ENCODE data around the gene GGTLC1. TPM values are rescaled to one million over a fixed set of nuclear protein-coding genes. Genes with fewer than 3 reads are reported as not detected.

The GGTLC1 gene
- not detected in 2 replicates for total RNA-seq

DNA sequence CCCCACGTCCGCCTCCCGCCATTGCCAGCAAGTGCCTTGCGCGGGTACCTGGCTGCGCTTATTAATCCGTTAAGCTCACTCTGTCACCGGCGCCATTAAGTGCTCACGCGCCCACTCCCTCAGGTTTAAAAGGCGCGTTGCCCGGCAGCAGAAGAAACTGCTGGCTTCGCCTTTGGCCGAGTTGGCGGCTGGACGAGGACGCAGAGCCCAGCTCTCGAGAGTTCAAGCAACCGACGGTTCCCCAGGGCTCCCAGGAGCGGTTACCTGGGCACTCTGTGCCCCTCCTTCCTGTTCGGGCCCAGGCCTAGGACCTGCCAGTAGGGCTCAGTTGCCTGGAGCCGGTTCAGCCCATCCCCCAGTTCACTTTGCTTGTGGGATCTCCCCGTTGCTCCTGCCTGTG lies at the start of gene GGTLC1:
Gene GGTLC1 (minus strand): TSS at position 219 of the 400 bp plus-strand sequence. CDS start 2,168 bp downstream, outside the sequence.
- intact Hi-C loops (cut with micrococcal nuclease): no loop called here

DNA sequence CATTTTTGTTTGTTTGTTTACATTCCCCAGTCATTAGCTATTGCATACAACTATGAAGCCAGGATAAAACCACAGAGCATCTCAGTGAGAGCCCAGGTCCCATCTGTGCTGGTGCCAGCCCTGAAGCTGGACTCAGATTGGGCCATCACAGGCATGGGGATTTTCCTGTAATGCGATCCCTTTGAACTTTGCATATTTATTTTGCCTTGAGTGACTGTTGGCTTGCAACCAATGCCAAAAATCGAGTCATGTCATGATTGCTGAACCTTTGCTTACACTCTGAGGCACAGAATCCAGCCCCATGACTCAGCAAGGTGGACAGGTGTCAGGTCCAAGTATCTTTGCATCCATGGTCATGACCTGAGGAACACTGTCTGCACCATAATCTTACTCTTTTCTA lies 46.2 kb upstream of the GGTLC1 start:
- intact Hi-C loops (cut with micrococcal nuclease): no loop called here

DNA sequence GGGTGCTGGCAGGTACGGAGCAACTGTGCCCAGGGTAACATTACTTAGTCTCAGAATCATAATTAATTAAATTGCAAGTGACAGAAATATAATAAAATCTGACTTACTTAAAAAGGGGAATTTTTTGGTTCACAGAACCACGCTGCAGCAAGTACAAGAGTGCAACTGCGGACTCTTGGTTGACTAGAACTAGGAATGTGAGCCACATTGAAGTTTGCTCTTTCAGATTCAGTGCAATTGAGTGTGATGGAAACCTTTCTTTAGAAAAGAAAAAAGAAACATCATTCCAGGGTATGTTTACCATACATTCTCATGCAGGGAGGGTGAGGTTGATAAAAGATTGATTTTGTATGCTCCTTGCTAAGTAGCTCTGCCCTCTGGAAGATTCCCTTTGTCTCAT lies 45.0 kb upstream of the GGTLC1 start:
- intact Hi-C loops (cut with micrococcal nuclease): loop anchor here (2.0 kb wide), 1 partner anchor 1023 kb away; no protein-coding TSS in a partner anchor

DNA sequence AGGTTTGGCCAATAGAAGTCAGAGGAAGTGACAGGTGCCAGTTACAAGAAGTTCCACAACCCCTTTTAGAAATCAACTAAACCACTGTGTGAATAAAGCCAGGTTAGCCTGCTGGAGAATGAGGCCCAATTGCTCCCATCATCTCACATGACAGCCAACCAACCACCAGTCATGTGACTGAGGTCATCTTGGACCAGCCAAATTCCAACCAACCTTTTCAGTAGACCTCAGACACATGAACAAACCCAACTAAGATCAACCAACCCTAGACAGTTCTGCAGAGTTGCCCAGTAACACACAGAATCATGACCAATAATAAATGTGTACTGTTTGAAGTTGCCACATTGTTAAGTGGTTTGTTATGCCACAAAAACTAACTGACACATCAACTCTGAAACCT lies 44.6 kb upstream of the GGTLC1 start:
- intact Hi-C loops (cut with micrococcal nuclease): loop anchor here (2.0 kb wide), 1 partner anchor 1024 kb away; no protein-coding TSS in a partner anchor

DNA sequence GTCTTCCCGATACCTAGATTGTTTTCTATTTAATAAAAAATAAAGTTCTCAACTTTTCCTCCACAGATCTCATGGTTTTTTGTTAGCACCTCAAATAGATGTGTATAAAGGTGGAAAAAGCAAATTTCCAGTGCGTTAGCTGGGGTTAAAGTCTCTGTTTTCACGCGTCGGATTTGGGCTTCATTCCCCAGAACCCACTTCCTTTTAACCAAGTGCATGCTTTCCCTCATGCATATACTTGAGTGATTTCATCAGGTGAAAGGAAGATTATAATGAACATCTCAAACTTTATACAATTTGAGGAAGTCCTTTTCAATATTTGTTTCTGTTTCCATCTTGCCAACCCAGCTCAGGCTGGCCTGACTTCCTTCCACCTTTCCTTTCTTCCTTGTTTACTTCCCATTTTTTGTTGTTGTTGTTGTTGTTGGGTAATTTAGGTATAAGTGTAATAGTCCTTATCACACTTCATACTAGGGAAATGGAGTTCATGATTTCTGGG lies 43.9 kb upstream of the GGTLC1 start:
- intact Hi-C loops (cut with micrococcal nuclease): loop anchor here (2.0 kb wide), 1 partner anchor 1024 kb away; no protein-coding TSS in a partner anchor

DNA sequence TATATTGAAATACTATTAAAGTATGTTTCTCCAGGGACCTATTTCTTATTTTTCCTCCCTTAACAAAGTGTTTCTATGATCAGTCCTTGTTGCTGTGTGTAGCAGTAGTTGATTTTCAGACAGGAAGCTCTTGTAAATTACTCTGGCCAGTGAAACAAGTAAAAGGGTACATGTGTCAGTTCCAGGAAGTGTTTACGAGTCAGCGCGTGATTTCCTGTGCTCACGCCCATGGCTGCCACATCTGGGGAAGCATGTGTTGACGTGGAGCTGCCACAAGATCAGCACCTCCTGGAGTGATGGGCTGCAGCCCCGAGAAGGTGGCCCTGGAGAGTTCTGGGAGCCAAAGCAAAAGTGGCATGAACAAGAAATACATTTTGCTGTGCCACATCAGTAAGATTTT lies 38.6 kb upstream of the GGTLC1 start:
- intact Hi-C loops (cut with micrococcal nuclease): loop anchor here (1.0 to 10.0 kb wide), 8 partner anchors 18 to 1168 kb away; partner anchors contain the start of genes APMAP, CST7, ENTPD6 and GZF1

DNA sequence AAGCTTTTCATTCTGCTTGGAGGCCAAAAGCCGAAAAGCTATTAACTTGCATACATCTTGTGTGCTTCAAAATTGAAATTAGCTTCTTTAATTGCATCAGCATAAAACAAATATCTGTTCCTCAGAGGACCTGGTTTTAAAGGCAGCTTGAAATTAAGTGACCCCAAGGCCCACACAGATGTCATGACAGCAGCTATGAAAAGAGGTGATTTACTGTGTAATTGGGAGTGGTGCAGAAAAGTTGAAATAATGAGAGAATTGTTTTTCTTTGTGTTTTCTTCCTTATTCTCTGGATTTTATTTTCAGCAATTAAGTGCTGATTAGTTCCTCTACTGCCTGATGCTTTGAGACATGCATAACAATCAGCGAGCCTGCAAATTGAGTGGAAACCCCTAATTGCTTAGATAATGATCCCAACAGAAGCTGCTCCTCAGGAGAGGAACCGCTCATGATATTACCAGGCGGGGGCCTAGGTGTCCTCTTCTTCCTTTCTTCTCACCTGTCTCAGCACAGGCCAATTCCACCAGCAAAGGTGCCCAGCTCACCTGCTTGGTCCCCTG lies 34.1 kb upstream of the GGTLC1 start:
- intact Hi-C loops (cut with micrococcal nuclease): loop anchor here (10.0 kb wide), 2 partner anchors 598 to 1172 kb away; partner anchors contain the start of genes ENTPD6 and NAPB

DNA sequence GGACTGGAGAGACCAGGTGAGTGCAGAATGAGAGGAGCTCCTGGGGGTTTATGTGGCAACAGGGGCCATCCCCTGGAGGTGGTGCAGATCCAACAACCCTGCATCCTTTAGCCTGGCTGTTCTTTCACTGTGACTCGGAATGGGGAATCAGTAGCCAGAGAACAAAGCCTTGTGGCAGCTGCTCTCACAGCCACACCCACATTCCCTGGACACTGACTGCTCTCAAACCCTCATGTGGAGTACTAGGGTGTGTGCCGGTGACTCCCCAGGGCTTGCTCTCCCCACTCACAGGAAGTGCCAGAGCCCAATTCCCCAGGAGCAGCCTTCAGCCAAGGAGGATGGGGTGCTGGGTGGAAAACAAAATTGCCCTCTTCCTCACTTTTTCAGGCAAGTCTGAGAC lies 30.2 kb upstream of the GGTLC1 start:
- intact Hi-C loops (cut with micrococcal nuclease): no loop called here

DNA sequence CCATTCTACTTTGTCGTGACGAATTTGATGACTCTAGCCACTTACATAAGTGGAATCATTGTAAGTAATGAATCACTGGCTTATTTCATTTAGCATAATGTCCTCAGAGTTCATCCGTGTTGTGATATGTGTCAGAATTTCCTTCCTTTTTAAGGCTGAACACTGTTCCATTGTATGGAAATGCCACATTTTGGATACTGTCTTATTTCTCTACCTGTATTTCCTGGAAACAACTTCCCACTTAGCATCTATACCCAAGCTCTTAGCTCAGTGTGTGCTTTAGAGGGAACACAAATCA lies 28.8 kb upstream of the GGTLC1 start:
- intact Hi-C loops (cut with micrococcal nuclease): no loop called here

DNA sequence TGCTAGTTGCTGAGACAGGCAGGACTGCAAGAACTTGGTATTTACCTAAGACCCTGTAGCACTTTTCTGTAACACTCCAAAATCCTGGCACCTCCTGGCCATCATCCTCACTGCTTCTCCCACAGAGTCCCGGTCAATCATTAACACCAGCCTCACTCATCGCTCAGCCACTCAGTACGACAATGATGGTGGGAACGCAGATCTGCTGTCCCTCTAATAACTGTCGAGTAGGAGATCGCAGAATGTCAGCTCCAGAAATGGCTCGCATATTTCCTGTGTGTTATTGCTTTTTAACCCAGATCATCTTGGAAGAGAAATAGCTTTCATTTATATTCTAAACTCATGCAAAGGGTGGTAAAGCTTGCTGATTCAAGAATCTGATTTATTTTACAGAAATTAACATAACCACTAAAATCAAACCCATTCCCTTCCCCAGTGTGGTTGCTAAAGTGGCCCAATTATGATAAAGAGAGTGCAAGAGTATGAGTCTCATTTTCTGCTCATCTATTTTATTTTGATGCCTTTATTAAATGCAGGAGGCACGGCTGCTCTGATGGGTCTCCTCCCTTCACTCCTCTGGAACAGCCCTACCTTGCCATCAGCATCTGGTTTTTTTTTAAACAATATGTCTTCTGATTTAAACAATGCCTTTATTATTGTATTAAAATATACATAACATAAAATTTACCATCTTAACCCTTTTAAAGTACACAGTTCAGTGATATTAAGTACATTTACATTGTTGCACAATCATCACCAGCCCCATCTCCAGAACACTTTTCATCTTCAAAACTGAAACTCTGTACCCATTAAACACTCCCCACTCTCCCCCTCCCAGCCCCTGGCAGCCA lies 28.3 kb upstream of the GGTLC1 start:
- intact Hi-C loops (cut with micrococcal nuclease): no loop called here

DNA sequence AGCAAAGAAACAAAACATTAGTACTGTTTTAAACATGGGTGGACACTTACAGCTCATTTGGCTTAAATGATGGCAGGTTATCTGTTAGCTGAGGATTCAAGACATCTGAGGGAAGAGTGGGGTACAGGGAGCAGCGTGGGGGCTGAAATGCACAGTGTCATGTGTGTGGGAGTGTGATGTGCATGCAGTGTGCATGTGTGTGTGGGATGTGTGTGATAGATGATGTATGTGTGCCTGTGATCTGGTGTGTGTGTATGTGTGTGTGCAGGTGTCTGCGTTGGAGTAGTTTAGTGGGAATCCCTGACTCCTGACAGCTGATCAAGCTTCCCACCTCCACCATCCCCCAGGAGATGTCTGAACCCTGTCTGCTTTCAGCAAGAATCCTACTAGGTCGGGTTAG lies 25.4 kb upstream of the GGTLC1 start:
- intact Hi-C loops (cut with micrococcal nuclease): no loop called here

DNA sequence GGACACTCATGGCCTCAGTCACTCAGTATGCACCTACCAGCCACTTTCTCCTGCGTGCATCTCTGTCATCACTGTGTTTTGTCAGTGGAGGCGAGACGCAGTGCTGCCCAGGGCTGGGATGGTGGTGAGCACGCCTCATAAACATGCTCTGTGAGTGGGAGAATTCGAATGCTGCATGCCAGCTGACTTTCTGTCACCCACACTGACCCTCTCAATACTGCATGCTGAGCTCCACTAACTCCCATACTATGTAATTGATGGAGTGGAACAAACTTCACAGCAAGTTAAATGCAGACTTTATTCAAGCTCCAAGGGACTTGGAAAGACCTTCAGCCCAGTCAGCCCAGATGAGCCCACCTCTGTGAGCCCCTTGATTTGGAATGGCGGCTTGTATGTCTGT lies 22.7 kb upstream of the GGTLC1 start:
- intact Hi-C loops (cut with micrococcal nuclease): no loop called here

DNA sequence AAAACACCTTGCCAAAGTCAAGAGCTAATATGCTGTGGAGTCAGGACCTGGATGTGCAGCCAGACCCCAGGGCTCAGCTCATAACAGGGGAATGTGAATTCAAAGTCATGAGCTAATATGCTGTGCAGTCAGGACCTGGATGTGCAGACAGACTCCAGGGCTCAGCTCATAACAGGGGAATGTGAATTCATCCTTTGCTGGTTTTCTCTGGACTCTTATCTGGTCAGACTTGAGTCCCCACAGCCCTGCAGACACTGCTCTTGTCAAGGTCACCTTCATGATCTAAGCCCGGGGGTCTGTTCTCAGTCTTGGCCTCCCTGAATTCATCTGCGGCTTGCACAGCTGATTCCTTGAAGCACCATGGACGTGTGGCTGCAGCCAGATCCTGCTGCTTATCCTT lies 19.2 kb upstream of the GGTLC1 start:
- intact Hi-C loops (cut with micrococcal nuclease): no loop called here

DNA sequence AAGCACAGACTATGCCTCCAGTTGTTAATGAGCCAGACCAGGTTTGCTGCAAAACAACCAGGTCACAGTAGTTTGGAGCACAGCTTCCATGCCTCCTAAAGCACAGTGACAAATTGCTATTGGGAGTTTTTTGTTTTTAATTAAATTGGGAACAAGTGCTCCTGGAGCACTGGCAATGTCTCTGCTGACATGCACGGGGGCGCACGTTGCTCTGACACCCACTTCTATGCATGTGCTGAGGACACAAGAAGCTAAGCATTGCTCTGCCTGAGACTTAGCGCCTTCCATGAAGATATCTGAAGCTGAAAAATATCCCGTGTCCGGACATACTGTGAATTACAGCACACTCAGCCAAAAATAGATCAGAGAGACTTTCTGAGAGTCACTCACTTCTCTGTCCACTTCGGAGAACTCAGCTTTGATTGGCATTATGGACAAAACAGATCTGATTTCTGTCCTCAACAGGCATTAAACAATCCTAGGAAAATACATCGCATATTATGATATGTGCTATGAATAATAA lies 18.6 kb upstream of the GGTLC1 start:
- intact Hi-C loops (cut with micrococcal nuclease): no loop called here

DNA sequence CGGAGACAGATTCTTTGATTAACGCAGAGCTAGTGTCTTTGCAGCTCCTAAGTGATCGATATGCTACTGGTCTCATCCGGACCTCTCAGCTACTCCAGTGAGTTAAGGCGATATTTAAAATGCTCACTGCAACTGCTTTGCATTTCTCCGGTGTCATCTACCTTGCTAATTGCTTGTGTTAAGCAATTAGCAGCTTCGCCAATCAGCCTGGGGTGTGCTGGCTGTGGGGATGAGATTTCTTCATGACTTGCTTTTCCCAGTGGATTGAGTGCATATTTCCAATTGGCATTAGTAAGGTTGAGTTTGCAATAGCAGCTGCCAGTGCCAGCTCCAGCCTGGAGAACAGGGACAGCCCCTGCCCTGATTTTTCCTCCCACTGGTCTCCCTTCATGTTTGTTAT lies 18.0 kb upstream of the GGTLC1 start:
- intact Hi-C loops (cut with micrococcal nuclease): no loop called here

DNA sequence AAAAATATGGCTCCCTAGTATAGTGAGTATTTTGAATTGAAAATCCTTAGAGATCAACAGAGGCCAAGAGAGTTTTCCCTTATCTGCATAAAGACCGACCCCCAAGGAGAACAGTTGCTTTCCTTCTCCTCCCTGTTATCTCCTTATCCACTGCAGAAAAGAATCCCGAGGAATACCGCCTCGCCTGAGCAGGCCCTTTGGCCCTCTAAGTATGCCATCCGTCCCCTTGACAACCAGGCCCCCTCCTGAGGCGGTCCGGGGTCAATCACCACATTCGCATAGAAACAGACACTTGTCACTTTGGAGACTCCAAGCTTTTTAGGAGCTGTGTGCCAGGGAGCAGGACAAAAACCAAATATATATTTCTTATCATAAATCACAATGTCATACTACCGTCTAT lies 15.9 kb upstream of the GGTLC1 start:
- intact Hi-C loops (cut with micrococcal nuclease): no loop called here

DNA sequence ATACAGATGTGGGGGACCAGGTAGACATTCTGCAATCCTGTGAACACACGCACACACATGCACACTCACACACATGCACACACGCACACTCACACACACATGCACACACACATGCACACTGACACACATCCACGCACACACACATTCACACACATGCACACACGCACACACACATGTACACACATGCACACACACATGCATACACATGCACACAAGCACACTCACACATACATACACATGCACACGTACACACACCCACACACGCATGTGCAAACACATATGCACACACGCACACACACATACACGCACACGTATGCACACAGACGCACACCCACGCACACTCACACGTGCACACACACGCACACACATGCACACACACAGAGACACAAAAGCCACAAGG lies 14.3 kb upstream of the GGTLC1 start:
- intact Hi-C loops (cut with micrococcal nuclease): no loop called here

DNA sequence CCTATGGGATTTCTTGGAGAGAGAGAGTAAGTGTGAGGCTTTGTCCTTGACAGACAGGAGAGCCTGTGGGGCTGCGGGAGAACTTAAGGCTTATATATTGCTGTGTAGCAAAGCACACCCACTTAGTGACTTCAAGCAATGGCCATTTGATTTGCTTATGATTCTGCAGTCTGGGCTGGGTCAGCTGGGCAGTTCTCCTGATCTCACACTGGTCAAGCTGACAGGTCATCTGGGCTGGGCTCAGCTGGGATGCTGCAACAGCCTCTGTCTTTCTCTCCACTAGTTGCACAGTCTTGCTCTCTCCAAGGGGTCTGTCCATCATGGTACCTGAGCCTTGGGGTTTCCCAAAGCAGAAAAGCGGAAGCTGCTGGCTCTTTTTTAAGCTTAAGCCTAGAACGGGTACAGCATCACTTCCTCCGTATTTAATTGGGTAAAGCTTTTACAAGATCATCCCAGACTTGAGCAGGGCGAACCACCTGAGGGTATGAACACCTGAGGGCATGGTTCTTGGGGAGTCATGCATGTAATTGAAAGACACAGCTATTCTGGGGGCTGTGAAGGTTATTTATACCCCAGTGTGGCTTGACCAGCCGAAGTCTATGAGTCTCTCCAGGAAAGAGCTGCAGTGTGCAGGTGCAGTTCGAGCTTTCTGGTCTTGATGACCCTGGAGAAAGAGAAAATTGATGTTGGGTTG lies 13.3 kb upstream of the GGTLC1 start:
- intact Hi-C loops (cut with micrococcal nuclease): no loop called here

DNA sequence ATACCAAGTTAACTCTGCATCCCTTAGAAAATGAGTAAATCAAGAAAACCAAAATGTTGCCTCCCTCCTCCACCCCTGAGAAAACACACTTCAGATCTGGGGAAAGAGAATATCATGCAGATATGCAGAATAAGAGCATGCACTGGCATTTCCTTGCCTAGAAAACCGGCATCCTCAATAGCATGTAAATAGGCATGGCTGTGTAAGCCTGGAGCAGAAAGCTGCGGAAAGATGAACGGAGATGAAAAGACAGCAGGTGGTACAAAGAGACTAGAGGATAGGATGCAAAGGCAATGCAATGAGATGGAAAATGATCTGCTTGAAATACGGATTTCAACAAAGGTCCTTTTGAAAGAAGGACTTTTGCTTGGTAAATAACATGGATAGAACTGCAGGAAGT lies 10.3 kb upstream of the GGTLC1 start:
- intact Hi-C loops (cut with micrococcal nuclease): loop anchor here (5.0 kb wide), 2 partner anchors 62 to 112 kb away; no protein-coding TSS in a partner anchor

DNA sequence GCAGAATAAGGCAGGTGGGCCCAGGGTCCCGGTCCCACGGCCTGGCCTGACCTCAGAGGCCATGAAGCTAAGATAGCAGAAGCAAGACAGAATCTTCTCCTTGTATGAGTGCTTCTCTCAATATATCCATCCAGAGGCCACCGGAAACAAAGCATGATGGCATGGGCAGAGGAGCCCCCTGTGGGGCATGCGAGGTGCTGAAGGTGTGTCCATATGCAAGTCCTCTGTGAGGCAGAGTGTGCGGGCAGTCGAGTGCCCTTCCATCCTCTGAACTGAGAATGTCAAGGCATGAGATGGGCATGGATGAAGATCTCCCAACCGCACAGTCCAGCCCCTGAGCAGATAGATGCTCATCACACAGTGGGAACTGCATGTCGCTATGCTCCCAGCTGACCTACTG lies 9.8 kb upstream of the GGTLC1 start:
- intact Hi-C loops (cut with micrococcal nuclease): loop anchor here (5.0 kb wide), 2 partner anchors 61 to 111 kb away; no protein-coding TSS in a partner anchor

DNA sequence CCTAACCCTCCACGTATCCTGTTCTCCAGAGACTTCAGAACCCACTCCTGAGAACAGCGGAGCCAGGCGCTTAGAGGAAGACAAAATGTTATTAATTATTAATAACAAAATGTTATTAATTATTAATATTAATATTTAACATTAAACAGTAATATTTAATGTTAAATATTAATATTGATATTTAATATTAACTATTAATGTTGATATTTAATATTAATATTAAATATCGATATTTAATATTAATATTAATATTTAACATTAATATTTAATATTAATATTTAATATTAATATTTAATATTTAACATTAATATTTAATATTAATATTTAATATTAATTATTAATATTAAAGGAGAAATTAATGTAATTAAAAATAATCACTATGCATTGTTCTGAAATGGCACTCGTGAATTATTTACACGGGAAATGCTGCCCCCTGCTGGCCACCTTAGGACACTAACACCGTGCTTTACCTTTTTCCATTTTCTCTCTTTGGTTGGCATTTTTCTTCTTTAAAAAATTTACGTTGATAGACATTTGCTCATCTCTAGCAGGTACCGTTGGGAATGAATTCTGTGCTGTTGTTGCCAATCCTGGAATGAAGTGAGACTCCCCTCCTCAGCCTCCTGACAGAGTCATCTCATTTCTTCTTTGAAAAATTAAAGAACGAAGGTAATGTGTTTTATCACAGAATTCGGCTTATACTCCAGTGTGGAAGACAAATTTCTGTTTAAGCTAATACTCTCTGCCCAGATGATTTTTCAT lies 7.5 kb upstream of the GGTLC1 start:
- intact Hi-C loops (cut with micrococcal nuclease): loop anchor here (1.0 to 5.0 kb wide), 6 partner anchors 31 to 1062 kb away; partner anchors contain the start of gene ACSS1
